Activated CD8-positive, alpha-beta T cell treated with anti-CD3 and anti-CD28 coated beads for 36 hours (primary cell): Measurements from ENCODE around the gene FAM98A. TPM values are rescaled to one million over a fixed set of nuclear protein-coding genes. Genes with fewer than 3 reads are reported as not detected.

Source experiments
- ATAC-seq: fragments of 200-7000 bp; cut with Tn5 transposase; one replicate; pipeline ENCODE4 v1.10.0; 2021; ENCODE audit warnings: mild to moderate bottlenecking, moderate library complexity
- CTCF ChIA-PET: fragments of 350-600 bp; sonication (Branson Sonifier 250); formaldehyde crosslinking; loops from one replicate; lab custom pipeline; 2021; ENCODE audit warnings: antibody characterized with exemption; lab: Charles Lee
- POLR2A ChIA-PET: fragments of 350-600 bp; sonication (Branson Sonifier 250); formaldehyde crosslinking; loops from one replicate; lab custom pipeline; 2021; ENCODE audit warnings: antibody characterized with exemption; lab: Charles Lee
- DNase-seq: peaks from one replicate; pipeline ENCODE4 v3.0.0-alpha.2; 2020
- H3K27ac Mint-ChIP-seq: one replicate; pipeline ENCODE4 v1.8.0; 2021; ENCODE audit warnings: mild to moderate bottlenecking, mixed read lengths
- H3K27me3 Mint-ChIP-seq: one replicate; pipeline ENCODE4 v1.8.0; 2021; ENCODE audit warnings: mixed read lengths
- H3K36me3 Mint-ChIP-seq: one replicate; pipeline ENCODE4 v1.8.0; 2021; ENCODE audit warnings: low read depth, mixed read lengths
- H3K4me1 Mint-ChIP-seq: one replicate; pipeline ENCODE4 v1.8.0; 2021; ENCODE audit warnings: low read depth, mixed read lengths
- H3K4me3 Mint-ChIP-seq: one replicate; pipeline ENCODE4 v1.8.0; 2021; ENCODE audit warnings: mild to moderate bottlenecking, moderate library complexity, mixed read lengths
- H3K9me3 Mint-ChIP-seq: one replicate; pipeline ENCODE4 v1.8.0; 2021; ENCODE audit warnings: mixed read lengths
- CTCF ChIP-seq: fragments of 200-600 bp; IDR thresholded peaks from one replicate; pipeline ENCODE4 v1.8.0; 2022; ENCODE audit warnings: antibody characterized with exemption, mild to moderate bottlenecking
- intact Hi-C: fragments of 100-400 bp; cut with micrococcal nuclease; formaldehyde crosslinking; loops from one replicate; pipeline ENCODE4 v1.10.0; 2022
- total RNA-seq, 2 experiments: library from RNA; stranded (reverse); gene quantifications; one replicate each; pipeline ENCODE4 v1.2.3, GENCODE V29; 2021

FAM98A gene
- total RNA-seq, 2 experiments from 2014 or later: 52.3 to 63.0 TPM

- Mint-ChIP-seq H3K4me1 (no peaks in the 10 kb centered on the region), H3K27me3 (no peaks in the 10 kb centered on the region), H3K9me3 (no peaks in the 10 kb centered on the region), H3K36me3 (peaks cover 8% of the 10 kb centered on the region), H3K4me3 (no peak overlapping the region), H3K27ac (no peak overlapping the region)
- TF ChIP-seq CTCF: no peak
- ChIA-PET CTCF (interaction anchor here (1.5 kb wide), 1 partner anchor 22 kb away, joined by 4 read pairs; no protein-coding TSS in a partner anchor), POLR2A (no interaction called here)
- no peak for DNase-seq
- no peak for ATAC-seq
- intact Hi-C loops: no loop called here
Measured at GRCh38 chr2:33561872-33562271, 37.2 kb downstream of the FAM98A start.

- Mint-ChIP-seq H3K4me3 (no peak overlapping the region), H3K4me1 (no peaks in the 10 kb centered on the region), H3K9me3 (no peaks in the 10 kb centered on the region), H3K27me3 (no peaks in the 10 kb centered on the region), H3K36me3 (peaks cover 8% of the 10 kb centered on the region), H3K27ac (no peak overlapping the region)
- no peak for ATAC-seq
- ChIA-PET CTCF (no interaction called here), POLR2A (no interaction called here)
- intact Hi-C loops: no loop called here
- no peak for TF ChIP-seq CTCF
- no peak for DNase-seq
Measured at GRCh38 chr2:33560017-33560416, 39.1 kb downstream of the FAM98A start.

GRCh38 chr2:33559328-33559727, 39.8 kb downstream of the FAM98A start:
- no peaks in the 10 kb centered on the region for H3K4me1 Mint-ChIP-seq

GRCh38 chr2:33555681-33556080, 43.4 kb downstream of the FAM98A start:
- no peaks in the 10 kb centered on the region for H3K27me3 Mint-ChIP-seq
- H3K9me3 Mint-ChIP-seq: no peaks in the 10 kb centered on the region
- H3K27ac Mint-ChIP-seq: no peak overlapping the region
- H3K4me1 Mint-ChIP-seq: no peaks in the 10 kb centered on the region
- no peak overlapping the region for H3K4me3 Mint-ChIP-seq
- ChIA-PET POLR2A (no interaction called here), CTCF (interaction anchor here (1.2 to 1.3 kb wide), 2 partner anchors 28 to 80 kb away, joined by 4 read pairs; no protein-coding TSS in a partner anchor)
- H3K36me3 Mint-ChIP-seq: no peaks in the 10 kb centered on the region
- DNase-seq (no peak), ATAC-seq (no peak)
- intact Hi-C loops: no loop called here
- no peak for TF ChIP-seq CTCF

More at GRCh38 chr2:33559328-33559727, 39.8 kb downstream of the FAM98A start:
- Mint-ChIP-seq H3K27me3 (no peaks in the 10 kb centered on the region), H3K4me3 (no peak overlapping the region), H3K9me3 (no peaks in the 10 kb centered on the region), H3K36me3 (peaks cover 8% of the 10 kb centered on the region), H3K27ac (no peak overlapping the region)
- CTCF ChIA-PET: no interaction called here
- no peak for TF ChIP-seq CTCF
- no peak for DNase-seq
- POLR2A ChIA-PET: no interaction called here
- intact Hi-C loops: no loop called here
- ATAC-seq: no peak

- CTCF ChIA-PET: no interaction called here
- H3K27me3 Mint-ChIP-seq: no peaks in the 10 kb centered on the region
- no peak for DNase-seq
- no peaks in the 10 kb centered on the region for H3K9me3 Mint-ChIP-seq
- intact Hi-C loops: no loop called here
- POLR2A ChIA-PET: no interaction called here
- no peak overlapping the region for H3K27ac Mint-ChIP-seq
- ATAC-seq: no peak
- no peaks in the 10 kb centered on the region for H3K36me3 Mint-ChIP-seq
- H3K4me1 Mint-ChIP-seq: no peaks in the 10 kb centered on the region
- no peak overlapping the region for H3K4me3 Mint-ChIP-seq
- TF ChIP-seq CTCF: no peak
Measured at GRCh38 chr2:33552758-33553461, 46.2 kb downstream of the FAM98A start.
